Stimulated activated CD4-positive, alpha-beta T cell treated with anti-CD3 and anti-CD28 coated beads, Interleukin-1b, Interleukin-23, amount 100 ng/mL, for 4 hours (primary cell): ENCODE data around the gene TMCC1.
"Not testable (repeated sequence)": the region's sequence is repeated elsewhere in the genome, so short reads cannot be mapped to it uniquely, and the experiment has no call there.

ENCODE experiments used
- DNase-seq, 2 donors: peaks; one replicate each; pipeline ENCODE4 v3.0.0-alpha.2; 2020; ENCODE audit warnings: low read depth in 2 of 2

The TMCC1 gene

GRCh38 chr3:129892857-129893580 is 492 bp downstream of the TMCC1 start:
- peak; percentile 6 to 9 for DNase-seq

GRCh38 chr3:129892486-129892856 is 1.0 kb downstream of the TMCC1 start:
- peak in 1 of 2 donors; percentile 1 for DNase-seq

- no peak for DNase-seq
Observed at GRCh38 chr3:129890891-129891290, 2.6 kb downstream of the TMCC1 start.

- no peak for DNase-seq
Observed at GRCh38 chr3:129890125-129890524, 3.4 kb downstream of the TMCC1 start.

GRCh38 chr3:129888771-129889170 is 4.7 kb downstream of the TMCC1 start:
- no peak for DNase-seq

GRCh38 chr3:129881261-129881660 is 12.2 kb downstream of the TMCC1 start:
- no peak for DNase-seq

GRCh38 chr3:129878355-129878754 is 15.2 kb downstream of the TMCC1 start:
- no peak for DNase-seq

GRCh38 chr3:129874479-129874878 is 19.0 kb downstream of the TMCC1 start:
- not testable (repeated sequence) for DNase-seq

GRCh38 chr3:129868912-129869311 is 24.6 kb downstream of the TMCC1 start:
- DNase-seq: no peak

GRCh38 chr3:129867506-129868124 is 25.9 kb downstream of the TMCC1 start:
- no peak for DNase-seq

GRCh38 chr3:129865806-129866205 is 27.7 kb downstream of the TMCC1 start:
- no peak for DNase-seq

GRCh38 chr3:129864519-129864918 is 29.0 kb downstream of the TMCC1 start:
- DNase-seq: no peak

GRCh38 chr3:129859272-129859671 is 34.2 kb downstream of the TMCC1 start:
- no peak for DNase-seq

GRCh38 chr3:129857899-129858298 is 35.6 kb downstream of the TMCC1 start:
- no peak for DNase-seq

- DNase-seq: not testable (repeated sequence)
Observed at GRCh38 chr3:129856790-129857189, 36.7 kb downstream of the TMCC1 start.

GRCh38 chr3:129855832-129856419 is 37.6 kb downstream of the TMCC1 start:
- no peak for DNase-seq

- no peak for DNase-seq
Observed at GRCh38 chr3:129855170-129855831, 38.2 kb downstream of the TMCC1 start.

GRCh38 chr3:129854460-129854859 is 39.1 kb downstream of the TMCC1 start:
- no peak for DNase-seq

GRCh38 chr3:129845956-129846355 is 47.6 kb downstream of the TMCC1 start:
- no peak for DNase-seq

- DNase-seq: no peak
Observed at GRCh38 chr3:129840707-129841360, 52.7 kb downstream of the TMCC1 start.

- DNase-seq: no peak
Observed at GRCh38 chr3:129838086-129838485, 55.4 kb downstream of the TMCC1 start.

- DNase-seq: no peak
Observed at GRCh38 chr3:129837065-129837642, 56.4 kb downstream of the TMCC1 start.
